Measurements from ENCODE around the gene HRH2. TPM values are rescaled to one million over a fixed set of nuclear protein-coding genes. Genes with fewer than 3 reads are reported as not detected.
"Not testable (repeated sequence)": the region's sequence is repeated elsewhere in the genome, so short reads cannot be mapped to it uniquely, and the experiment has no call there.

HRH2 gene
- total and polyA plus RNA-seq, 2 experiments from 2014 or later: not detected

- H3K9me3 ChIP-seq (ENCODE audit: low read depth): peaks cover 2% of the 10 kb centered on the region
- no peak for DNase-seq
- in situ Hi-C loops (cut with MboI): no loop called here
- no peaks in the 10 kb centered on the region for H3K79me2 ChIP-seq (ENCODE audit: insufficient read depth)
- no peaks in the 10 kb centered on the region for H3K27me3 ChIP-seq (replicated peaks; ENCODE audit: insufficient read depth)
- no peak for TF ChIP-seq EZH2 (IDR thresholded peaks at IDR 0.05; ENCODE audit: insufficient read depth, poor library complexity, severe bottlenecking)
- no peak for TF ChIP-seq EZH2phosphoT487 (IDR thresholded peaks at IDR 0.05; ENCODE audit: insufficient read depth, low read depth)
- H3F3A ChIP-seq (ENCODE audit: insufficient read depth): no peaks in the 10 kb centered on the region
- H3K36me3 ChIP-seq (ENCODE audit: low read depth): no peaks in the 10 kb centered on the region
- H3K4me2 ChIP-seq (ENCODE audit: unreplicated experiment): no peak overlapping the region
- no peak overlapping the region for H3K9ac ChIP-seq
- 7 to 12% methylated on average over 3 of the region's 3 CpGs for WGBS, 2 experiments (ENCODE audit: low coverage in 1 of 2, low lambda C conversion rate in 2 of 2, missing lambda C conversion rate in 2 of 2)
- no peaks in the 10 kb centered on the region for H3K4me1 ChIP-seq (ENCODE audit: insufficient read depth)
- H3K9me2 ChIP-seq (ENCODE audit: insufficient read depth): no peaks in the 10 kb centered on the region
- no peak overlapping the region for H2AFZ ChIP-seq
- no peak overlapping the region for H3K27ac ChIP-seq
- H4K20me1 ChIP-seq (ENCODE audit: insufficient read depth): no peaks in the 10 kb centered on the region
- no peak overlapping the region for H3K4me3 ChIP-seq
Measured at GRCh38 chr5:175646251-175646650, 11.6 kb upstream of the HRH2 start.

GRCh38 chr5:175649967-175650366 lies 7.9 kb upstream of the HRH2 start:
- H3K27me3 ChIP-seq (replicated peaks; ENCODE audit: insufficient read depth): no peaks in the 10 kb centered on the region
- no peaks in the 10 kb centered on the region for H3K4me1 ChIP-seq (ENCODE audit: insufficient read depth)
- H2AFZ ChIP-seq: no peak overlapping the region
- TF ChIP-seq EZH2 (IDR thresholded peaks at IDR 0.05; ENCODE audit: insufficient read depth, poor library complexity, severe bottlenecking): no peak
- no peak for TF ChIP-seq EZH2phosphoT487 (IDR thresholded peaks at IDR 0.05; ENCODE audit: insufficient read depth, low read depth)
- H3K27ac ChIP-seq: no peak overlapping the region
- DNase-seq: no peak
- H4K20me1 ChIP-seq (ENCODE audit: insufficient read depth): no peaks in the 10 kb centered on the region
- in situ Hi-C loops (cut with MboI): no loop called here
- H3F3A ChIP-seq (ENCODE audit: insufficient read depth): no peaks in the 10 kb centered on the region
- no peak overlapping the region for H3K9ac ChIP-seq
- peaks cover 2% of the 10 kb centered on the region for H3K9me3 ChIP-seq (ENCODE audit: low read depth)
- H3K9me2 ChIP-seq (ENCODE audit: insufficient read depth): no peaks in the 10 kb centered on the region
- no peak overlapping the region for H3K4me3 ChIP-seq
- H3K36me3 ChIP-seq (ENCODE audit: low read depth): no peaks in the 10 kb centered on the region
- 53 to 69% methylated on average over 1 of the region's 1 CpG for WGBS, 2 experiments (ENCODE audit: low coverage in 1 of 2, low lambda C conversion rate in 2 of 2, missing lambda C conversion rate in 2 of 2)
- no peaks in the 10 kb centered on the region for H3K79me2 ChIP-seq (ENCODE audit: insufficient read depth)
- no peak overlapping the region for H3K4me2 ChIP-seq (ENCODE audit: unreplicated experiment)

- H3K9ac ChIP-seq; H2AFZ ChIP-seq; in situ Hi-C loops (cut with MboI); H3K79me2 ChIP-seq (ENCODE audit: insufficient read depth); H3K9me3 ChIP-seq (ENCODE audit: low read depth); H3K4me2 ChIP-seq (ENCODE audit: unreplicated experiment); H3K27me3 ChIP-seq (replicated peaks; ENCODE audit: insufficient read depth); H4K20me1 ChIP-seq (ENCODE audit: insufficient read depth); H3K27ac ChIP-seq; H3K36me3 ChIP-seq (ENCODE audit: low read depth); H3K4me1 ChIP-seq (ENCODE audit: insufficient read depth); H3K4me3 ChIP-seq; DNase-seq; H3K9me2 ChIP-seq (ENCODE audit: insufficient read depth); H3F3A ChIP-seq (ENCODE audit: insufficient read depth): not testable (repeated sequence)
Measured at GRCh38 chr5:175650430-175651205, 7.3 kb upstream of the HRH2 start.

DNA sequence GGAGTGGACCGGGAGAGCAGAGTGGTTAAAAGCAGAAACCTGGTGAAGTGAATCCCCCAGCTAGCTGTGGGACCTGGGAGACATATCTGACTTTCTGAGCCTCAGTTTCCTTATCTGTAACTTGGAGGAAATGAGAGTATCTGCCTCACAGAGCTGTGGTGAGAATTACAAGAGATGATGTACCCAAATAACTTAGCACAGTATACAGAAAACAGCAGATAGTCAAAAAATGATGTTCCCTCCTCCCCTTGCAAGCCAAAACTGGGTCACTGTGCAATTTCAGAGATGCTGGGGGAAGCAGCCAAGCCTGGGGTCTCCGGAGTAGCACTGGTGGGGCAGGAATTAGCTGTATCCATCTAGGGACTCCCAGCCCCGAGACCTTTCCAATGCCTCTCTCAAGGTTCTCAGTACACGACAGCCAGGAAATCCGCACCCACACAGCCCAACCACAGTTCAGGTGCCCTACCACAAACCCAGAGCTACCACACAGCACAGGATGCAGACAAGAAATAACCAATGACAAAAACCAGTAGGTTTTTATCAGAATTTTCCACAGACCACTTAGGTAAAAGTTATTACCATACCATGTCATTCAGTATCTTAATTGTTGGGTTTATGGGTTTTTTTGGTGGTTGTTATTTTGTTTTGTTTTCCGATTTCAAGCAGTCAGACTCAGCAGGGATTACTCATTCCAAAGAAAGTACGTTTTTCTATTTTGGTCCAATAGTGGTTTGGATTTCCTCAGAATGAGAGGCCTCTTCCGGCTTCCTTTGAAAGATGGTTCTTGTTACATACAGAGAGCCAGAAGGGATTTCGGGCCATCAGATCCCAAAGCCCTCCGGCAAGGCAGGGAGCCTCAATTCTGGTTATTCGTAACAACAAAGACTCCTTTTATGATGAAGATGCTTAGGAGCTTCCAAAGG lies 4.9 kb upstream of the HRH2 start:
- no peak overlapping the region for H3K9ac ChIP-seq

More for the DNA sequence above, 4.9 kb upstream of the HRH2 start:
- no peaks in the 10 kb centered on the region for H3K79me2 ChIP-seq (ENCODE audit: insufficient read depth)
- no peaks in the 10 kb centered on the region; the same call in 1 of the 2 replicates for H3K27me3 ChIP-seq (replicated peaks; ENCODE audit: insufficient read depth)
- DNase-seq: no peak
- H3K9me2 ChIP-seq (ENCODE audit: insufficient read depth): no peaks in the 10 kb centered on the region
- no peak overlapping the region for H3K4me3 ChIP-seq
- TF ChIP-seq EZH2phosphoT487 (IDR thresholded peaks at IDR 0.05; ENCODE audit: insufficient read depth, low read depth) (no peak), EZH2 (IDR thresholded peaks at IDR 0.05; ENCODE audit: insufficient read depth, poor library complexity, severe bottlenecking) (no peak)
- H3K4me2 ChIP-seq (ENCODE audit: unreplicated experiment): no peak overlapping the region
- 27% methylated on average over 11 of the region's 11 CpGs for WGBS, 2 experiments (ENCODE audit: low coverage in 1 of 2, low lambda C conversion rate in 2 of 2, missing lambda C conversion rate in 2 of 2)
- H3K36me3 ChIP-seq (ENCODE audit: low read depth): no peaks in the 10 kb centered on the region
- no peaks in the 10 kb centered on the region for H3K4me1 ChIP-seq (ENCODE audit: insufficient read depth)
- H3K9me3 ChIP-seq (ENCODE audit: low read depth): peaks cover 2% of the 10 kb centered on the region
- in situ Hi-C loops (cut with MboI): no loop called here
- H3K27ac ChIP-seq: no peak overlapping the region
- H3F3A ChIP-seq (ENCODE audit: insufficient read depth): no peaks in the 10 kb centered on the region
- H2AFZ ChIP-seq: no peak overlapping the region
- H4K20me1 ChIP-seq (ENCODE audit: insufficient read depth): no peaks in the 10 kb centered on the region
